DMS53 (cell line): ENCODE data around the gene ACKR3.

ENCODE experiments used
- DNase-seq: peaks from one replicate; lab custom pipeline; 2025; lab: John Stamatoyannopoulos, UW

ACKR3 gene

GRCh38 chr2:236550290-236550689, 19.3 kb upstream of the ACKR3 start:
- DNase-seq = no peak

DNA sequence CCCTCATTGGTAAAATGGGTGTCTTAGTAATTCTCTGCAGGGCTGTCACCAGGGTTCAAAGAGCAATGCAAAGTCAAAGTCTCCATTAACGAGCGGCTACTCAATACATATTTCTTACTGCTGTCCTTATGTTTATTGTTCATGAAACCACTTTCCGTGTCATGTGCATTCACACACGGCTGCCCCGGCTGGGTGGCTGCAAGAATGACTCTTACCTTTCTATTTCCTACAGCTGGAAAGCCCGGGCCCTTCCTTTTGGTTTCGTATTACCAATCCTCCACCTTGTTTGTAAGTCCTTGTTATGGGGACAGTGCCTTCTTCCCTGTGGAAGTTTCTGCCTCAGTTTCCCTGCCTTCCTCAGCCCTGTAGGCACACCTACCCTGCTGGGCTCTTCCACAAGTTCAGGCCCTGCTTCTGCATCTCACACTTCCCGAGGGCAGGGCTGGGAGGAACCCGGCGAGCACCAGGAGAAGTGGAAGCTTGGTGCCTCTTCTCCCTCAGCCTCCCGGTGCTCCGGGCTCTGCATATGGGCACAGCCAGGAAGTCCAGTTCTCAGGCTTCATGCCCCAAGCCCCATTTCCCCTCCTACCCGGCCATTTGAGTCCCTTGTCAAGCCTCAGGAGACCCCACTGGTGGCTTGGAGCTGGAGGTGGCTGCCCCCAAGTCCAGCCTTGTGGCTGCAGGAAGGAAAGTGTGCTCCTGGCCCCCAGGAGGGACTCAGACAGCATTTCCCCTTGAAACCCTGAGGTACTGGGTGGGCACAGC, 18.7 kb upstream of the ACKR3 start:
- DNase-seq = no peak

DNA sequence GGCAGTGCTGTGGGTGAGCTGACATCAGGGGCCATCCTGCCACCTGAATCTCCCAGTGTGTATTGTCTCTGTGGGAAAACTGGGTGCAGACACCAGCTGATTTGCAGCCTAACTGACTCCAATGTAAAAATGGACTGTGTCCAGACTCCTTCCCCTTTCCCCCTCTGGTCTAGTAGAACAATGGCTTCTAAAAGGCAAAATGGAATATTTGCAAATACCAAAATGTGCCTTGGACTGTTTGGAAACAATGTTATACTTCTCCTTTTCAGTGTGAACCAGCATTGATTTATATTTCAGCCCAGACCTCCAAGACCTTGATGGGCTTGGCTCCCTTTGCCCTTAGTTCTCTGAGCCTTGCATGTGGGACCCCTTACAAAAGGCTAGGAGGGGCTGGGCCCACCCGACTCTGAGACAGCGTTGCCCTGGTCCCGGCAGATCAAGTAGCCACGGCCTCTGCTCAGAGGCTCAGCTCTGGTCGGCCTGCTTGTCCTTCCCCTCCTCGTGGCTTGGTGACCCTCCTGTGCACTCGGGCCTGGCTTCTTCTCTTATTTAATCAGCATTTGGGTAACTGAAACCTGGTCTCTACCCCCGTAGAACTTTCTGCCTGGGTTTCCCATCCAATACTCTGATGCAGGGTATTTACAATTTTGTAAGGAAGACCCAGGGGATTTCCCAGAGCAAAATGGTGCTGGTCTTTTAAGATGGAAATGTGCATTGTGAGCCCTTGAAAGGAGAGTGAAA, 18.0 kb upstream of the ACKR3 start:
- DNase-seq = no peak

DNA sequence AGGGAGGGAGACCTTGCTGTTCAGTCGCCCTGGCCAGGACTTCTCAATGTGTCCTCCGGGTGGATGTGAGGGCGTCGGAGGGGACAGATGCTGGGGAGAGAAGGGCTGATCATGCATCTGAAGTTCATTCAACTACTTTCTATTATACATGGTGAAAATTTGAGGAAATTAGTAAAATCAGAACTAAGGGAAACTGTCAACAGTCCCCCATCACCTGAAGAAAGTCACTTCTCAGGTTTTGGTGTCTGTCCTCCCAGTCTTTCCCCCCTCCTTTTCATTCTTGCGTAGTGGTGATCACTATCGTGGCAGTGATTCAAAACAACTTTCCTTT, 17.4 kb upstream of the ACKR3 start:
- no peak for DNase-seq

DNA sequence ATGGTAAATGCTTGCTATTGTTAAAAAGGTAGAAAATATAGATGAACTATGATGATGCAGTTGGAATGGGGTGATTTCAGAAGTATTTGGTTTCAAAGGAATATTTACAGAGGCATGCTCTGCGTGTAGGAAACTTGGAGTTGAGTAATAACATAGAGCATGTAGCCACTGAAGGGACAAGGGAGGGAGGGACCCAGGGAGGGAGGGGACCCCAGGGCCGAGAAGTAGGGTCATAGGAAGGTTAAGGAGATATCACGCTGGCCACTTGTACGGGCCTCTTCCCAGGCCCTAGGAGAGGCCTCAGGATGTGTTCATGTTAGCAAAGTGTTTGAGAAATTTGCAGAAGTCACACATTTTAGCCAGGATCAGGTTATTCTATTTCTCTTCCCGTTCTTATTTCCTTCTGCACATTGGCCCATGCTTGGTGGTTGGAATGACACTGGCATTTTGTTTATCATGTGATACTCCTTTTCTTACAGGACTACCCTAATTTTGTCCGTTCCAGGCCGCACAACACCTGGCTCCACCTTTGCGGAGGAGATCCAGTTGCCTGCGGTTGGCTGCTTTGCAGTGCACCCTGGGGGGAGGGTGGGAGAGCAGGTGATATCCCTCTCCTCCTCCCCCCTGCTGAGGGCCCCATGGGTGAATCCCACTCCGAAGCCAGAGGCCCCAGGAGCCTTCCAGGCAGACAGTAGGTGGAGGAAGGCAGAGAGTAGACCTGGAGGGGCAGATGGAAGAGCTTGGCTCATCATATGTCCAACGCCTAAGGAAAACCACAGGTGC, 16.9 kb upstream of the ACKR3 start:
- DNase-seq = no peak

DNA sequence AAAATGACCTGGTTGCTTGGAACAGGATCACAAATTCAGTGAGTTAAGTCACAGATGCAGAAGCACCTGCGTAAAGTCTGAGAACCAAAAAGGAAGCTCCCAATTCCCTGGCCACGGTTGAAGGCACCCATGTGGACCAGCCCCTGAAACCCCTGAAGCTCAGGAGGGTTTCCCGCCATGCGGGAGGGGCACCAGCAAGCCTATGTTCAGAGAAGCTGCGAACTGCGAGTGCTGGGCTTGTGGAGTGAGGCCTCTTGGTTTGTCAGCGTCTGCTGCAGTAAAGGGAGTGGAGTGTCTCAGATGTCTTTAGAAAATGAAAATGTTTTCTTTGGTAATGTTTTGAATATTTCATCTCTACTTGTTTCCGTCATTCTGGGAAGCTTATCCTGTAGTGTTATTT, 16.1 kb upstream of the ACKR3 start:
- DNase-seq = no peak

- peak; percentile 57 for DNase-seq
These were observed 14.9 kb upstream of the ACKR3 start for GRCh38 chr2:236554629-236555282.

GRCh38 chr2:236555481-236555880, 14.1 kb upstream of the ACKR3 start:
- DNase-seq = no peak

- no peak for DNase-seq
These were observed 12.2 kb upstream of the ACKR3 start for GRCh38 chr2:236557306-236558030.

- no peak for DNase-seq
These were observed 11.6 kb upstream of the ACKR3 start for GRCh38 chr2:236558036-236558435.

- no peak for DNase-seq
These were observed 10.3 kb upstream of the ACKR3 start for GRCh38 chr2:236558993-236559978.

DNA sequence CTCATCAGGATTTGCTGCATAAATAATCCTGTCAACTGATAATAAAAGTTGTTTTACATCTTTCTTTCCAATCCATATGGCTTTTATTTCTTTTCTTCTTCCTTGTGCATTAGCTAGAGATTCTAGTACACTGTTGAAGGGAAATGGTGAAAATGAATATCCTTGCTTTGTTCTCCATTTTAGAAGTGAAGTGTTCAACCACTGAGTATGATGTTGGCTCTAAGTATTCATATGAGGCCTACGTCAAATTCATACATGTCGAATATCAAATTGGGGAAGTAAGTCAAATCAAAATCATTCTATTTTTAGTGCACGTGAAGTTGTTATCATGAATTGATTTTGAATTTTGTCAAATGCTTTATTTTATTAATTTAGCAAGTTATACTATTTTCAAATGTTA, 7.8 kb upstream of the ACKR3 start:
- no peak for DNase-seq

- DNase-seq = peak; percentile 50
These were observed 7.2 kb upstream of the ACKR3 start for GRCh38 chr2:236562434-236562833.

DNA sequence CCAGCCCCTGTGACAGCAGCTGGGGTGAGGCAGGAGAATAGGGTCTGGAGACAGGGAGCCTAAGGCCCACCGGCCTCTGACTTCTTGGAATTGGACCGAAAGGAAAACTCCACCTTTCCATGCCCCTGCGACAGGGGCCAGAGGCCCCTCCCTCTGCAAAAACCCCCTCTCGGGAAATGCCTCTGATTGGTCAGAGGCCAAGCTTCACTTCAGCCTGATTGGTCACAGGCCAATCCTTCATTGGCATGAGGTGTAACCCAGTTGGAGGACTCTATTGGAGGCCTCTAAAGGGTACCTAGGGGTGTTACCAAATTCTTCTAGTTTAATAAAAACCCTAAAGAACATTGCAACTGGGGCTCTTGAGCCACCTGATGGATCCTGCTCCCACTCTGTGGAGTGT, 5.7 kb upstream of the ACKR3 start:
- no peak for DNase-seq

- no peak for DNase-seq
These were observed 4.4 kb upstream of the ACKR3 start for GRCh38 chr2:236565212-236565611.

GRCh38 chr2:236565879-236566402, 3.7 kb upstream of the ACKR3 start:
- DNase-seq = no peak

- DNase-seq = no peak
These were observed 3.0 kb upstream of the ACKR3 start for GRCh38 chr2:236566596-236566995.

GRCh38 chr2:236568068-236568921, 1.3 kb upstream of the ACKR3 start:
- peak; percentile 74 for DNase-seq

- no peak for DNase-seq
These were observed 578 bp upstream of the ACKR3 start for GRCh38 chr2:236568922-236569572.
